Esophagus squamous epithelium (tissue), 4 donors: ENCODE data around the gene SLC28A1.

Source experiments
- POLR2A ChIP-seq, 4 donors: fragments of 450-650 bp; IDR thresholded peaks; one replicate each; pipeline ENCODE4 v1.6.1; 2017; ENCODE audit warnings: antibody characterized with exemption in 4 of 4, mild to moderate bottlenecking in 4 of 4, moderate library complexity in 3 of 4
- TF ChIP-seq, protein P1 (sequence below), 6 experiments: fragments of 450-650 bp in 4 of 6; fragments of 200-600 bp in 2 of 6; sonication (generic) in 2 of 6; IDR thresholded peaks; one replicate each; pipeline ENCODE4 v1.5.1; 2016 to 2019; ENCODE audit warnings: antibody characterized with exemption in 6 of 6, mild to moderate bottlenecking in 4 of 6, moderate library complexity in 4 of 6

DNA sequence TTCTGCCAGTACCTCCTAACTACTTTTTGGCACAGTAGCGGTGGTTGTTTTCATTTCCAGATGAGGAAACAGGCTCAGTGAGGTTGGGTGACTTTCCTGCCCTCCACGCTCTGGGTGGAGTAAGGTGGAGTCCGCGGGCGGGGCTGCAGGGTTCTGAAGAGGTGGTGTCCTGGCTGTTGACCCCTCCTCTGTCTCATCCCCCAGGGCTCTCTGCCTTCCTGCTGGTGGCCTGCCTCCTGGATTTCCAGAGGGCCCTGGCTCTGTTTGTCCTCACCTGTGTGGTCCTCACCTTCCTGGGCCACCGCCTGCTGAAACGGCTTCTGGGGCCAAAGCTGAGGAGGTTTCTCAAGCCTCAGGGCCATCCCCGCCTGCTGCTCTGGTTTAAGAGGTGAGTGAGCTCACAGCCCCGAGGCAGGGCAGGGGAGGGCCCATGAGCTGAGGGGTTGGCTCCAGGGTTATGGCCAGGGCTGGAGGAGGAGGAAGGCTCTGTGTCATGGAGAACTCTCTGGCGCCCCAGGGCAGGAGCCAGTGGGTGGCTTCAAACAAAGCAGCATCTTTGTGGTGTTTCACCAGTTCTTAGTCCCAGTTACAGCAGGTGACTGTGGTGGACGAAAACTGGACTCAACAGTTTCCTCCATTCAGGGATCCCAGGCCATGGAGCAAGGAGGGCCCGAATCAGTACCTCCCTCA lies 10.4 kb downstream of the SLC28A1 start:
- TF ChIP-seq, protein P1, sequence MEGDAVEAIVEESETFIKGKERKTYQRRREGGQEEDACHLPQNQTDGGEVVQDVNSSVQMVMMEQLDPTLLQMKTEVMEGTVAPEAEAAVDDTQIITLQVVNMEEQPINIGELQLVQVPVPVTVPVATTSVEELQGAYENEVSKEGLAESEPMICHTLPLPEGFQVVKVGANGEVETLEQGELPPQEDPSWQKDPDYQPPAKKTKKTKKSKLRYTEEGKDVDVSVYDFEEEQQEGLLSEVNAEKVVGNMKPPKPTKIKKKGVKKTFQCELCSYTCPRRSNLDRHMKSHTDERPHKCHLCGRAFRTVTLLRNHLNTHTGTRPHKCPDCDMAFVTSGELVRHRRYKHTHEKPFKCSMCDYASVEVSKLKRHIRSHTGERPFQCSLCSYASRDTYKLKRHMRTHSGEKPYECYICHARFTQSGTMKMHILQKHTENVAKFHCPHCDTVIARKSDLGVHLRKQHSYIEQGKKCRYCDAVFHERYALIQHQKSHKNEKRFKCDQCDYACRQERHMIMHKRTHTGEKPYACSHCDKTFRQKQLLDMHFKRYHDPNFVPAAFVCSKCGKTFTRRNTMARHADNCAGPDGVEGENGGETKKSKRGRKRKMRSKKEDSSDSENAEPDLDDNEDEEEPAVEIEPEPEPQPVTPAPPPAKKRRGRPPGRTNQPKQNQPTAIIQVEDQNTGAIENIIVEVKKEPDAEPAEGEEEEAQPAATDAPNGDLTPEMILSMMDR (IDR thresholded peaks at IDR 0.05), result no peak
- TF ChIP-seq POLR2A (IDR thresholded peaks at IDR 0.05), result no peak
